Superior temporal gyrus (tissue), 1 donor: ENCODE measurements around the gene GOLGA8S.
"Not testable (repeated sequence)": the region's sequence is repeated elsewhere in the genome, so short reads cannot be mapped to it uniquely, and the experiment has no call there.

ENCODE experiments used
- DNase-seq: peaks from one replicate; pipeline ENCODE4 v3.0.0-alpha.2; 2016; ENCODE audit errors: extremely low spot score

GOLGA8S gene

DNA sequence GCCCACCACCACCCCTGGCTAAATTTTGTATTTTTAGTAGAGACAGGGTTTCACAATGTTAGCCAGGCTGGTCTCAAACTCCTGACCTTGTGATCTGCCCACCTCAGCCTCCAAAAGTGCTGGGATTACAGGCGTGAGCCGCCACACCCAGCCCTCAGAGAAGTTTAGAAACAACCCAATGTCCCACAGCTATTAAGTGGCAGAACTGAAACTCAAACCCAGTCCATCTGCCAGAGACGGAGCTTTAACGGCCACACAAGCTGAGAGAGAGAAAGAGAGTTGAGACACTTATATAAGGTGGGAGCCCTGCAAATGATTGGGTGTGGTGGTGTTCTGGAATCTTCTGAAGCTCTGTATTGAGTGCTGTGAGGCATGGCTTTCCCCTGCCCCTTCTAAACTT lies 43.8 kb downstream of the GOLGA8S start:
- not testable (repeated sequence) for DNase-seq

DNA sequence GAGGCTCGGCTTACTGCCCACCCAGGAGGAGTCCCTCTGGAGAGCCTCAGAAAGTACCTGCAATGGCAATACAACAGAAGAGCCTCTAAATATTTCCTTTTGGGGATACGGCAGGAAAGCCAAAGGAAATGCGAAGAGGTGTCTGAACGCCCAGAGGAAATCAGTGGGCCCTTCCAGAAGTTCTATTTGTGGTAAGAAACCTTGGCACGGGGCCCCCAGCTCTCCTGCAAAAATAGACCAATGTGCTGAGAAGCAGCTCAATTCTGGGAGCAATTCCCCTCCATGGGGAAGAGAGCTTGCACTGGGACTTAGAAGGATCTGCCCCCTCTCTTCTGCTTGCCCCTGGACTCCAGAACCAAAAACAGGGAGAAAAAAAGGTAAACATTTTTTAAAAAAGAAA lies 44.7 kb downstream of the GOLGA8S start:
- DNase-seq: not testable (repeated sequence)

DNA sequence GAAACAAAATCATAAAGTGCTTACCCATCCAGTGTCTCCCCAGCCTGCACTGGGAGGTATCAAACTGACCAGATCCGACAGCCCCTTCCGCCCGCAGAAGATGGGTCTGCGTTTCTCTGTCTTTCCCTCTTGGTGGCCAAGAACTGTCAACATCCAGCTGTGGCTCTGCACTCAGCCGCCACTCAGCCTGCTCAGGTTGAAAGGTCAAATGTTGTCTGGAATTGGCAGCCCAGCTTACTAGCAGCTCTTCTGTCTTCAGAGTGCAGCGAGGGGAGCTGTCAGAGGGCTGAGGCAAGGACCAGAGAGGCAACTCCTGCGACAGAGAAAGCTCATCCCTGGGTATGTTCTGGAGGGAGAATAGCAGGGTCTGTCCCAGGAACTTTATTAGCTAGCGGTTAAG lies 47.1 kb downstream of the GOLGA8S start:
- DNase-seq: no peak

DNA sequence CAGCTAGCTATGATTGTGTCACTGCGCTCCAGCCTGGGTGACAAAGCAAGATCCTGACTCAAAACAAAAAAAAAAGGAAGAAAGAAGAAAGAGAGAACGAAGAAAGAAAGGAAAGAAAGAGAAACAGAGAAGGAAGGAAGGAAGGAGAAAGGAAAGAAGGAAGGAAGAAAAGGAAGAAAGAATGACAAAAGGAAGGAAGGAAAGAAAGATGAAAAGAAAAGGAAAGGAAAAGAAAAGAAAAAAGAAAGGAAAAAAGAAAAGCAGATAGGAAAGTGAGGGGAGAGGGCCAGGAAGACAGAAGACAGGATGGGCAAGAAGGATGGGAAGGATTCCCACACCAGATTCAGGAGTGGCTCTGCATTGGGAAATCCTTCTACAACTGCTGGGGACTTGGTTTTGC lies 47.6 kb downstream of the GOLGA8S start:
- no peak for DNase-seq

DNA sequence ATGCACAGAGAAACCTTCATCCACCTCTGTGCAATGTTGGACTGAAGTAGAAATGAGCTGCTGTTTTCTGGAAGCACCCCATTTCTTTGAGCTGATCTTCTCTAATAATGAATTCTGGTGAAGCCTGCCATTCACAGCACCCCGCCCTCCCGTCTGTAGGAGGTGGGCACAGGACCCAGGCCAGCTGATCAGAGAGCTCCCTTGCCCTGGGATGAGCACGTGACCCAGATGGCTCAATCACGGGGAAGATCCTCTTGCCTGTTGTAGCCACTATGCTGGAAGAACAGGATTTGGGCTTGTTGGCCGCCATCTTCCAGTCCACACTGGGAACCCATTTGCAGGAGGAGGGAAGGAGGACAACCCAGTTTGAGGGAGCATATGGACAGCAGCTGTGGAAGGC lies 48.0 kb downstream of the GOLGA8S start:
- no peak for DNase-seq

DNA sequence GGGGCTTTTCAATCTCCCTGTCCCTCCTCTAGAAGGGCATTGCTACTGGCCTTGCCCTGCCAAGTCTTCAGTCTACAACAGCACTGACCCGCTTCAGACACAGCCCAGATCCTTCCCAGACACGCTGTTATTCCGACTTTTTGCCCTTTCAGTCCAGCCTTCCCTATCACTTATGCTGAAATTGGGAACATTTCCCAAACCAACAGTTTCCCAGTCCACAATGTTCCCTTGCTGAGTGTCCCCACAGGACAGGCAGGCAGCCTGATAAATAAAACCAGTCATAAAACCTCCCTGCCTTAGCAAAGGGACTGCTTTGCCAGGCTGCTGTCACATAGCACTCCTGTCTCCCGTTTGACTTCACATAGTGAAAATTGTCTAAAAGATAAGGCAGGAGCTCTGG lies 49.0 kb downstream of the GOLGA8S start:
- DNase-seq: no peak

DNA sequence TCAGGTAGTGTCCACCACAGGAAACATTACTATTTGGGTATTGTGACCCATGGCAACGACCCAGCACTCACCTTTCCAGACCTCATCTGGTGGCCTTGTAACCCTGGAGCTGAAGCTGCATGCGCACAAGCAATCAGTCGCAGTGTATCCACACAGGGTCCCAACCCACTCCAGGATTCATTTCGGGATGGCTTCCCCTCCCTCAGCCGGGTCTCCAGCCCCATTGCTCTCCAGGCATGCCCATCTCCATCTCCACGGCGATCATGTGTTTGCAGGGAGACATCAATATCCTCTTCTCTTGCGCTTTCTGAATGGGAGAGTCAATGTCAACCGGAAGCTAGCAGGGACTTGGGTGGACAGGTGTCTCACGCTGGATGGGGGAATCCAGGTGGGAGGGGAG lies 57.3 kb downstream of the GOLGA8S start:
- no peak for DNase-seq

DNA sequence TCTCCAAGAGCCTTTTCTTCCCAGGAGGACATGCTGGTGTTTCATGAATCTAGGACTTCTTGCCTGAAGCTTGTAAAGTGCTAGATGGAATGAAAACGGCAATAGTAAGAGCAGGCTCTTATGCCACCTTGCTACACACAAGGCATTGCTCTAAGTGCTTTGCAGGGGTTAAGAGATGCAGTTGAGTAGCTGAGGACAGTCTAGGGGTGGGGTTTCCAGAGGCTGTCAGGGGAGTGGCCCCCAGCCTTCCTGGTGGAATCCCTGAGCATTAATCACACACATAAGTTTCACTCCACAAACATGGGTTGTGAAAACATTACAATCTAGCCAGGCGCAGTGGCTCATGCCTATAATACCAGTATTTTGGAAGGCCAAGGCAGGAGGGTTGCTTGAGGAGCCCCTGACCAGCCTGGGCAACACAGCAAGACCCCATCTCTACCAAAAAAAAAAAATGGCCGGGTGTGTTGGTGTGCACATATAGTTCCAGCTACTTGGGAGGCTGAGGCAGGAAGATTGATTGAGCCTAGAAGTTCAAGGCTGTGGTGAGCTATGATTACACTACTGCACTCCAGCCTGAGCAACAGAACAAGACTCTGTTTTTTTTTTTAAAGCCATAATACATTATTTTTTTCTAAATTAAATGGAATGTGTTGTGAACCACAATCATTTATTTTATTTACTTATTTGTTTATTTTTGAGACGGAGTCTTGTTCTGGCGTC lies 58.5 kb downstream of the GOLGA8S start:
- DNase-seq: not testable (repeated sequence)
